Psoas muscle (tissue), 8 donors: Measurements from ENCODE around the gene CKAP2L. TPM values are rescaled to one million over a fixed set of nuclear protein-coding genes. Genes with fewer than 3 reads are reported as not detected.

ENCODE experiments used
- ATAC-seq, 4 donors: fragments of 200-7000 bp; cut with Tn5 transposase; one replicate each; pipeline ENCODE4 v1.9.1; 2020; ENCODE audit warnings: moderate library complexity in 3 of 4, mild to moderate bottlenecking in 2 of 4
- DNase-seq, 2 donors: peaks; one replicate each; pipeline ENCODE4 v3.0.0-alpha.2; 2020
- H3K27ac ChIP-seq: fragments of 200-600 bp; one replicate; pipeline ENCODE4 v1.8.0; 2022
- H3K27me3 ChIP-seq, 3 donors: fragments of 200-600 bp in 1 of 3; one replicate each; pipeline versions ENCODE4 v1.6.1 to v1.8.0; 2013 to 2022; ENCODE audit warnings: low read length in 2 of 3, mild to moderate bottlenecking in 2 of 3, moderate library complexity in 1 of 3; ENCODE audit not compliant: insufficient read depth in 3 of 3
- H3K36me3 ChIP-seq, 2 donors: fragments of 200-600 bp in 1 of 2; one replicate each; pipeline versions ENCODE4 v1.6.1 to v1.8.0; 2013 to 2022; ENCODE audit warnings: low read depth in 1 of 2, mild to moderate bottlenecking in 1 of 2, moderate library complexity in 1 of 2; ENCODE audit not compliant: insufficient read depth in 1 of 2
- H3K4me1 ChIP-seq: fragments of 200-600 bp; one replicate; pipeline ENCODE4 v1.8.0; 2022
- H3K4me3 ChIP-seq: fragments of 200-600 bp; one replicate; pipeline ENCODE4 v1.8.0; 2022; ENCODE audit warnings: mild to moderate bottlenecking
- H3K9me3 ChIP-seq: fragments of 200-600 bp; one replicate; pipeline ENCODE4 v1.8.0; 2022
- CTCF ChIP-seq: fragments of 200-600 bp; IDR thresholded peaks from one replicate; pipeline ENCODE4 v1.8.0; 2022; ENCODE audit warnings: antibody characterized with exemption
- WGBS, 3 donors: extraction: QIAGEN DNeasy Blood & Tissue Kit; methylation state at CpG; one replicate each; pipeline versions ENCODE4 v1.1.6 to v1.1.7; 2013; 5-methylcytosine and 5-hydroxymethylcytosine counted together
- intact Hi-C, 2 donors: fragments of 100-400 bp; cut with DNase I; formaldehyde crosslinking; loops; one replicate each; pipeline versions ENCODE4 v1.11.0 to v1.14.2; 2022
- polyA plus RNA-seq, 3 donors: library from polyadenylated mRNA; stranded (reverse); fragments of 200-250 nt; gene quantifications; one replicate each; pipeline ENCODE4 v1.2.3, GENCODE V29; 2013
- total RNA-seq, 4 donors: library from RNA; stranded (reverse); fragmentation: NEBNext Ultra II Directional in 2 of 4; extraction: Animal tissue kit (Norgen Biotek cat#: 25700) in 2 of 4; gene quantifications; one replicate each; pipeline versions ENCODE4 v1.2.1 to v1.2.4, GENCODE V29; 2021 to 2023
- donor health status: healthy with polysubstance abuse.
- donor health status: DM: no; HTN: no; CAD: no; lungs with moderate emphysema.
- donor health status: Bipolar disorder and iron deficiency.
- donor health status: healthy.
- donor health status: DM: yes; HTN: yes; CAD: no.
- donor health status: DM: no; HTN: no; CAD: no.
- donor health status: DM: no; HTN: no; CAD: no.
- donor health status: DM: yes; HTN: yes; CAD: no.

Gene CKAP2L
- total and polyA plus RNA-seq, 7 donors, result 0.05 to 0.19 (median 0.09) TPM; not detected in 3

DNA sequence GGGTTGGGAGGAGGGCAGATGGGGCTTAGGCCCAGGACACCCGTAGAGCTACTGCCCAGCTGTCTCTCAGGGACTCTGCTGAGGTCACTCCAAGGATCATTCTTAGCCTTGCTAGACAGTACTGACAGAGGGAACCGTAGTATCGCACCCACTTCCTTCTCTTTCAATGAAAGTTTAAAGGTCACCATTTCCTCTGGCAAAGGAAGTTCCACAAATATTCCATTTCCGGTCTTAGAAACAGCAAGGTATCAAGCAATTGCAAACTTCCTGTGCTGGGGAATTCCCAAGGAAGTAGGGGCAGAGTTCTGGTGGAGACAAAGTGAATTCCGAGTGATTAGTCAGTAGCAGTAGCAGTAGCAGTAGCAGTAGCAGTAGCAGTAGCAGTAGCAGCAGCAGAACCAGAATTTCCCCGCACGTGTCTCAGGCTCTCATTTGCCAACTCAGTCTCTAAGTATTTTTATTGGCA lies 47.5 kb upstream of the CKAP2L start:
- ATAC-seq (peak; percentile 23 to 64 (median 58)), DNase-seq (no peak)
- Histone ChIP-seq H3K4me3 (no peak overlapping the region), H3K36me3 (no peaks in the 10 kb centered on the region), H3K9me3 (peaks cover 8% of the 10 kb centered on the region), H3K27me3 (no peaks in the 10 kb centered on the region), H3K4me1 (peaks cover 5% of the 10 kb centered on the region), H3K27ac (no peak overlapping the region)
- 45 to 49% (median 45%) methylated on average over 7 of the region's 7 CpGs for WGBS, 3 donors
- intact Hi-C loops, result no loop called here
- no peak for TF ChIP-seq CTCF

- intact Hi-C loops, result no loop called here
- Histone ChIP-seq H3K9me3 (peaks cover 8% of the 10 kb centered on the region), H3K4me1 (peaks cover 5% of the 10 kb centered on the region), H3K27ac (no peak overlapping the region), H3K27me3 (no peaks in the 10 kb centered on the region), H3K4me3 (no peak overlapping the region), H3K36me3 (no peaks in the 10 kb centered on the region)
- peak in 1 of 4 donors; percentile 13 for ATAC-seq
- TF ChIP-seq CTCF, result no peak
- no peak for DNase-seq
- 65 to 70% (median 68%) methylated on average over 3 of the region's 3 CpGs for WGBS, 3 donors
These were observed 46.9 kb upstream of the CKAP2L start for GRCh38 chr2:112811276-112811831.

DNA sequence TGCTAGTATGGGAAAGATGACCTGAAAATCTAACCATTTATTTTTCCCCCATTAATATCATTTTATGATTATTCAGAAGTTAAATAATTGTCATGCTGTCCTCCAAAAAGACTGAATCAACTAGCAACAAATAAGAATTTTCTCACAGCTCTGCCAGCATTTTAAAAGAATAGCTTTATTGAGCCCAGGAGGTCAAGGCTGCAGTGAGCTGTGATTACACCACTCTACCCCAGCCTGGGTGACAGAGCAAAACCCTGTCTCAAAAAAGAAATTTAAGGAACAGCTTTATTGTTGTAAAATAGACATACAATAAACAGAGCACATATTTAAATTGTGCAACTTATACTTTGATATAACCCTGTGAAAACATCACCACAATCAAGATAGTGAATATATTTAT lies 44.7 kb upstream of the CKAP2L start:
- Histone ChIP-seq H3K36me3 (no peaks in the 10 kb centered on the region), H3K9me3 (peaks cover 8% of the 10 kb centered on the region), H3K4me1 (peaks cover 5% of the 10 kb centered on the region), H3K27me3 (no peaks in the 10 kb centered on the region), H3K27ac (no peak overlapping the region), H3K4me3 (no peak overlapping the region)
- TF ChIP-seq CTCF, result no peak
- no peak for ATAC-seq
- DNase-seq, result no peak
- intact Hi-C loops, result no loop called here

DNA sequence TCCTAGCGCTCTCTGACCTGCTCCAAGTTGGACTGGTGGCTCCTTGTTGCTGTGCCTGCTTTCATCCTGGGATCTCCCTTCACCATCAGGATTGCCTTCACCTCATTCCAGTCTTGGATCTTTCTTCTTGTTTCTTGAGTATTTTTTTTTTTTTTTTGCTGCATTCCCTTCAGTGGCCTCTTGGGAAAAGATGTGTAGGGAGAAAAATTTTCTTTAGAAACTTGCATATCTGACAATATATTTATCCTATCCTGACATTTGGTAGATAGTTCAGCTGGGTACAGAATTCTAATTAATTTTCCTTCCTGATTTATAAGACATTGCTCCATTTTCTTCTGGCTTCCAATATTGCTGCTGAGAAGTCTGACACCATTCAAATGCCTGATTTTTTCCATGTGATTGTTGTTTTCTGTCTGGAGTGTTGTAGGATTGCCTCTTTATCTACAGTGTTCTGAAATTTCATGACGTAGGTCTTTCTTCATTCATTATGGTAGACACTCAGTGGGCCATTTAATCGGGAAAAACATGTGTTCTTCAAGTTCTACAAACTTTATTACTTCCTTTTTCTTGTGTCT lies 42.9 kb upstream of the CKAP2L start:
- Histone ChIP-seq H3K27me3 (no peaks in the 10 kb centered on the region), H3K4me1 (peaks cover 2% of the 10 kb centered on the region), H3K4me3 (no peak overlapping the region), H3K36me3 (no peaks in the 10 kb centered on the region), H3K27ac (no peak overlapping the region), H3K9me3 (peaks cover 8% of the 10 kb centered on the region)
- TF ChIP-seq CTCF, result no peak
- ATAC-seq (no peak), DNase-seq (no peak)
- intact Hi-C loops, result no loop called here
- WGBS, 3 donors, result 94 to 96% (median 96%) methylated on average over 3 of the region's 3 CpGs

- ATAC-seq (no peak), DNase-seq (no peak)
- no peak overlapping the region for H3K27ac ChIP-seq
- H3K4me1 ChIP-seq, result no peaks in the 10 kb centered on the region
- intact Hi-C loops, result no loop called here
- no peak overlapping the region for H3K4me3 ChIP-seq
- TF ChIP-seq CTCF, result no peak
- no peaks in the 10 kb centered on the region for H3K27me3 ChIP-seq
- H3K36me3 ChIP-seq, result no peaks in the 10 kb centered on the region
- H3K9me3 ChIP-seq, result peaks cover 8% of the 10 kb centered on the region
- 72 to 78% (median 74%) methylated on average over 11 of the region's 11 CpGs for WGBS, 3 donors
These were observed 41.1 kb upstream of the CKAP2L start for GRCh38 chr2:112805542-112805941.
